Neural progenitor cell (in vitro differentiated cells): ENCODE measurements around the gene GLT8D2. TPM values are rescaled to one million over a fixed set of nuclear protein-coding genes. Genes with fewer than 3 reads are reported as not detected.
A peak's percentile ranks its signal among the peaks of the same experiment; 100 is the strongest.

Experiments used
- DNase-seq: peaks from one replicate; pipeline ENCODE4 v3.0.0-alpha.2; 2016; ENCODE audit warnings: low spot score
- H2AFZ ChIP-seq: fragments of 200-600 bp; sonication (generic); replicated peaks from 2 replicates; pipeline ENCODE4 v1.6.1; 2016; ENCODE audit warnings: antibody characterized with exemption
- H3F3A ChIP-seq: fragments of 200-600 bp; sonication (generic); 2 replicates; pipeline ENCODE4 v1.6.1; 2016; ENCODE audit warnings: antibody characterized with exemption, low read depth
- H3K27ac ChIP-seq: fragments of 200-600 bp; sonication (generic); 2 replicates; pipeline ENCODE4 v1.5.1; 2016; ENCODE audit warnings: mild to moderate bottlenecking
- H3K27me3 ChIP-seq: fragments of 200-600 bp; sonication (generic); 2 replicates; pipeline ENCODE4 v1.6.1; 2016; ENCODE audit warnings: mild to moderate bottlenecking, moderate library complexity
- H3K36me3 ChIP-seq: fragments of 200-600 bp; sonication (generic); 2 replicates; pipeline ENCODE4 v1.5.1; 2016
- H3K4me1 ChIP-seq: fragments of 200-600 bp; sonication (generic); 2 replicates; pipeline ENCODE4 v1.6.1; 2016; ENCODE audit warnings: mixed run types
- H3K4me2 ChIP-seq: fragments of 200-600 bp; sonication (generic); 2 replicates; pipeline ENCODE4 v1.6.1; 2016
- H3K4me3 ChIP-seq: fragments of 200-600 bp; sonication (generic); 2 replicates; pipeline ENCODE4 v1.5.1; 2016
- H3K79me2 ChIP-seq: fragments of 200-600 bp; sonication (generic); 2 replicates; pipeline ENCODE4 v1.6.1; 2016; ENCODE audit warnings: low read depth
- H3K9ac ChIP-seq: fragments of 200-600 bp; sonication (generic); 2 replicates; pipeline ENCODE4 v1.6.1; 2016
- H3K9me3 ChIP-seq: fragments of 200-600 bp; sonication (generic); 2 replicates; pipeline ENCODE4 v1.5.1; 2016; ENCODE audit warnings: low read depth
- H4K20me1 ChIP-seq: fragments of 200-600 bp; sonication (generic); 2 replicates; pipeline ENCODE4 v1.6.1; 2016; ENCODE audit warnings: low read depth
- H3K27ac Mint-ChIP-seq: 3 replicates; pipeline ENCODE4 v1.8.0; 2021; ENCODE audit warnings: mixed read lengths
- H3K27me3 Mint-ChIP-seq: 2 replicates; pipeline ENCODE4 v1.8.0; 2022; ENCODE audit warnings: low read depth, mild to moderate bottlenecking, inconsistent platforms, moderate library complexity, mixed read lengths; ENCODE audit not compliant: insufficient read depth
- H3K36me3 Mint-ChIP-seq: 3 replicates; pipeline ENCODE4 v1.8.0; 2021; ENCODE audit warnings: mixed read lengths
- H3K4me1 Mint-ChIP-seq: 3 replicates; pipeline ENCODE4 v1.8.0; 2021; ENCODE audit warnings: mixed read lengths
- H3K4me3 Mint-ChIP-seq: 3 replicates; pipeline ENCODE4 v1.8.0; 2021; ENCODE audit warnings: mild to moderate bottlenecking, moderate library complexity, mixed read lengths
- H3K9me3 Mint-ChIP-seq: 3 replicates; pipeline ENCODE4 v1.8.0; 2020; ENCODE audit warnings: mixed read lengths
- EZH2 ChIP-seq: fragments of 200-600 bp; sonication (generic); IDR thresholded peaks from 2 replicates; pipeline ENCODE4 v1.6.1; 2017; ENCODE audit warnings: antibody characterized with exemption, mild to moderate bottlenecking, moderate library complexity
- EZH2phosphoT487 ChIP-seq: fragments of 200-600 bp; sonication (generic); IDR thresholded peaks from 2 replicates; pipeline ENCODE4 v1.6.1; 2017; ENCODE audit warnings: antibody characterized with exemption
- total RNA-seq: library from RNA; depleted of rRNA; stranded (reverse); fragments of >200 nt; gene quantifications from 2 replicates; pipeline ENCODE4 v1.2.3, GENCODE V29; 2015; ENCODE audit warnings: low replicate concordance
- TF ChIP-seq, protein P1 (sequence below): fragments of 200-600 bp; sonication (generic); IDR thresholded peaks from 2 replicates; pipeline ENCODE4 v1.5.1; 2017; ENCODE audit warnings: antibody characterized with exemption, mild to moderate bottlenecking

The GLT8D2 gene
- total RNA-seq, 1 donor from 2014 or later, result 3.9 TPM

GRCh38 chr12:104050436-104050835 lies 449 bp upstream of the GLT8D2 start:
- peak overlapping the region; percentile 97 for H2AFZ ChIP-seq
- H3K4me3 ChIP-seq, result peak overlapping the region; percentile 55
- TF ChIP-seq, protein P1, sequence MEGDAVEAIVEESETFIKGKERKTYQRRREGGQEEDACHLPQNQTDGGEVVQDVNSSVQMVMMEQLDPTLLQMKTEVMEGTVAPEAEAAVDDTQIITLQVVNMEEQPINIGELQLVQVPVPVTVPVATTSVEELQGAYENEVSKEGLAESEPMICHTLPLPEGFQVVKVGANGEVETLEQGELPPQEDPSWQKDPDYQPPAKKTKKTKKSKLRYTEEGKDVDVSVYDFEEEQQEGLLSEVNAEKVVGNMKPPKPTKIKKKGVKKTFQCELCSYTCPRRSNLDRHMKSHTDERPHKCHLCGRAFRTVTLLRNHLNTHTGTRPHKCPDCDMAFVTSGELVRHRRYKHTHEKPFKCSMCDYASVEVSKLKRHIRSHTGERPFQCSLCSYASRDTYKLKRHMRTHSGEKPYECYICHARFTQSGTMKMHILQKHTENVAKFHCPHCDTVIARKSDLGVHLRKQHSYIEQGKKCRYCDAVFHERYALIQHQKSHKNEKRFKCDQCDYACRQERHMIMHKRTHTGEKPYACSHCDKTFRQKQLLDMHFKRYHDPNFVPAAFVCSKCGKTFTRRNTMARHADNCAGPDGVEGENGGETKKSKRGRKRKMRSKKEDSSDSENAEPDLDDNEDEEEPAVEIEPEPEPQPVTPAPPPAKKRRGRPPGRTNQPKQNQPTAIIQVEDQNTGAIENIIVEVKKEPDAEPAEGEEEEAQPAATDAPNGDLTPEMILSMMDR, result no peak
- TF ChIP-seq EZH2phosphoT487 (no peak), EZH2 (no peak)
- DNase-seq, result no peak
- peaks cover 14% of the 10 kb centered on the region for H3K4me1 ChIP-seq
- H3K27me3 Mint-ChIP-seq, result peaks cover 10% of the 10 kb centered on the region
- H3K36me3 ChIP-seq, result no peaks in the 10 kb centered on the region
- H3F3A ChIP-seq, result peaks cover 6% of the 10 kb centered on the region
- peaks cover 33% of the 10 kb centered on the region for H3K27me3 ChIP-seq
- H3K9ac ChIP-seq, result no peak overlapping the region
- H3K9me3 Mint-ChIP-seq, result no peaks in the 10 kb centered on the region
- H3K9me3 ChIP-seq, result no peaks in the 10 kb centered on the region
- H3K27ac Mint-ChIP-seq, result no peak overlapping the region
- H3K27ac ChIP-seq, result no peak overlapping the region
- no peaks in the 10 kb centered on the region for H4K20me1 ChIP-seq
- H3K4me1 Mint-ChIP-seq, result peaks cover 13% of the 10 kb centered on the region
- no peaks in the 10 kb centered on the region for H3K79me2 ChIP-seq
- peak overlapping the region; percentile 89 for H3K4me2 ChIP-seq
- peak overlapping the region; percentile 86 for H3K4me3 Mint-ChIP-seq
- no peaks in the 10 kb centered on the region for H3K36me3 Mint-ChIP-seq

DNA sequence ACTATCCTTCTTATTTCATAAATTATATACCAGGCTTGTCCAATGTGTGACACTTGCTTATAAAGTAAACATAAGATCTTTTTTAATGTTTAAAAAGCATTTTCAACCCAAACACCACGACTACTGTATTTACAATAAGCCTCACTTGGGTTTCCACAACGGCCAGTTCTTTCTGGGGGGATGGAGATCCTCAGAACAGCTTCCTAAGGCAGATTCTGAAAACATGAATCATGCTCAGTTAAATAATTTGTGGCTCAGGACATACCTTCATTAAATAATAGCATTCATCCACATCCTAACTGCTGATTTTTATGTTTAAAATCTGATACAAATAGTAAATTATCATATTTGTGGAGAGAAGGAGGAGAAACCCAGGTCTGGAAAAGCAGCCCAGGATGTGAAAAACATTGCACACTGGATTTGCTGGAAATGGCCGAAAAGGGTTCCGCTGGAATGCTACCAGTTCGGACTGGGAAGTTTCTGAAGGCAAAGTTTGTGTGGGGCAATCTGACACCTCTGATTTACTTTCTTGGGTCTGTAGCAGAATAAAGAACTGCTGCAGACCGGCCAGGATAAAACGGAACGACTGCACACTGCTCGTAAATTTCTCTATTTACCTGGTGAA lies 597 bp downstream of the GLT8D2 start:
- no peak overlapping the region for H3K9ac ChIP-seq
- TF ChIP-seq EZH2phosphoT487 (no peak), EZH2 (no peak)
- TF ChIP-seq, protein P1, result no peak
- DNase-seq, result no peak
- peak overlapping the region; percentile 55 for H3K4me3 ChIP-seq
- Mint-ChIP-seq H3K4me1 (peaks cover 15% of the 10 kb centered on the region), H3K36me3 (no peaks in the 10 kb centered on the region), H3K4me3 (peak overlapping the region; percentile 86), H3K27me3 (peaks cover 11% of the 10 kb centered on the region), H3K9me3 (no peaks in the 10 kb centered on the region), H3K27ac (no peak overlapping the region)
- H3F3A ChIP-seq, result peaks cover 6% of the 10 kb centered on the region
- peaks cover 16% of the 10 kb centered on the region for H3K4me1 ChIP-seq
- no peaks in the 10 kb centered on the region for H3K9me3 ChIP-seq
- H4K20me1 ChIP-seq, result no peaks in the 10 kb centered on the region
- no peak overlapping the region for H3K27ac ChIP-seq
- no peaks in the 10 kb centered on the region for H3K36me3 ChIP-seq
- H2AFZ ChIP-seq, result peak overlapping the region; percentile 97
- H3K79me2 ChIP-seq, result no peaks in the 10 kb centered on the region
- H3K27me3 ChIP-seq, result peaks cover 33% of the 10 kb centered on the region
- H3K4me2 ChIP-seq, result peak overlapping the region; percentile 89

- H3K4me1 ChIP-seq, result peaks cover 16% of the 10 kb centered on the region
- H2AFZ ChIP-seq, result no peak overlapping the region
- no peak overlapping the region for H3K4me3 ChIP-seq
- H3K9me3 ChIP-seq, result no peaks in the 10 kb centered on the region
- Mint-ChIP-seq H3K27me3 (peaks cover 11% of the 10 kb centered on the region), H3K4me3 (peak overlapping the region; percentile 86), H3K9me3 (no peaks in the 10 kb centered on the region), H3K4me1 (peaks cover 15% of the 10 kb centered on the region), H3K36me3 (no peaks in the 10 kb centered on the region), H3K27ac (no peak overlapping the region)
- no peaks in the 10 kb centered on the region for H3K36me3 ChIP-seq
- H3K27ac ChIP-seq, result no peak overlapping the region
- H3F3A ChIP-seq, result peaks cover 6% of the 10 kb centered on the region
- peaks cover 33% of the 10 kb centered on the region for H3K27me3 ChIP-seq
- DNase-seq, result no peak
- H4K20me1 ChIP-seq, result no peaks in the 10 kb centered on the region
- no peak overlapping the region for H3K9ac ChIP-seq
- TF ChIP-seq EZH2 (no peak), EZH2phosphoT487 (no peak)
- TF ChIP-seq, protein P1, result no peak
- no peak overlapping the region for H3K4me2 ChIP-seq
- H3K79me2 ChIP-seq, result no peaks in the 10 kb centered on the region
Measured at GRCh38 chr12:104048811-104049210, 1.2 kb downstream of the GLT8D2 start.
